CD14-positive monocyte (primary cell): ENCODE measurements around the gene BEST2. TPM values are rescaled to one million over a fixed set of nuclear protein-coding genes. Genes with fewer than 3 reads are reported as not detected.

ENCODE experiments used
- DNase-seq, 3 donors: peaks; one replicate each; pipeline ENCODE4 v3.0.0-alpha.2; 2011 to 2022
- H2AFZ ChIP-seq: 2 replicates; pipeline ENCODE4 v1.6.0; 2012; ENCODE audit warnings: mild to moderate bottlenecking, low read depth, low read length, inconsistent platforms; ENCODE audit not compliant: insufficient read depth, poor library complexity, severe bottlenecking
- H3K27ac ChIP-seq, 2 donors: 1 replicate in 1 of 2; 2 replicates in 1 of 2; pipeline ENCODE4 v1.5.1; 2012 to 2013; ENCODE audit warnings: low read length in 2 of 2, control low read depth in 1 of 2, inconsistent platforms in 1 of 2, low read depth in 1 of 2, mild to moderate bottlenecking in 1 of 2
- H3K27me3 ChIP-seq, 2 donors: one replicate each; pipeline versions ENCODE4 v1.6.0 to v1.6.1; 2011 to 2013; ENCODE audit warnings: low read length in 2 of 2; ENCODE audit not compliant: control insufficient read depth in 2 of 2, insufficient read depth in 2 of 2
- H3K36me3 ChIP-seq, 2 donors: replicated peaks in 1 of 2; 1 replicate in 1 of 2; 2 replicates in 1 of 2; pipeline versions ENCODE4 v1.5.1 to v1.6.1; 2012 to 2013; ENCODE audit warnings: low read length in 2 of 2, control low read depth in 1 of 2, inconsistent platforms in 1 of 2, mild to moderate bottlenecking in 1 of 2; ENCODE audit not compliant: insufficient read depth in 2 of 2, control insufficient read depth in 1 of 2
- H3K4me1 ChIP-seq, 2 donors: 1 replicate in 1 of 2; 2 replicates in 1 of 2; pipeline versions ENCODE4 v1.5.1 to v1.6.1; 2012 to 2013; ENCODE audit warnings: low read length in 2 of 2, control low read depth in 1 of 2, inconsistent platforms in 1 of 2, mild to moderate bottlenecking in 1 of 2, moderate library complexity in 1 of 2; ENCODE audit not compliant: insufficient read depth in 2 of 2, control insufficient read depth in 1 of 2
- H3K4me2 ChIP-seq: replicated peaks from 2 replicates; pipeline ENCODE3; 2012; ENCODE audit warnings: low read length, moderate library complexity, mild to moderate bottlenecking; ENCODE audit not compliant: poor library complexity, severe bottlenecking; ENCODE audit errors: extremely low read depth
- H3K4me3 ChIP-seq, 3 experiments: fragments of 200-600 bp in 1 of 3; sonication (generic) in 1 of 3; replicated peaks in 1 of 3; 1 replicate in 2 of 3; 2 replicates in 1 of 3; pipeline ENCODE4 v1.5.1; 2011 to 2013; ENCODE audit warnings: low read length in 3 of 3, mild to moderate bottlenecking in 3 of 3, control low read depth in 2 of 3, low read depth in 2 of 3, inconsistent platforms in 1 of 3, moderate library complexity in 1 of 3
- H3K79me2 ChIP-seq: 2 replicates; pipeline ENCODE4 v1.6.0; 2012; ENCODE audit warnings: mild to moderate bottlenecking, control low read depth, inconsistent platforms, low read length, moderate library complexity; ENCODE audit not compliant: insufficient read depth
- H3K9ac ChIP-seq: 2 replicates; pipeline ENCODE4 v1.6.0; 2017; ENCODE audit warnings: low read length, mild to moderate bottlenecking; ENCODE audit not compliant: insufficient read depth, poor library complexity, severe bottlenecking
- H3K9me3 ChIP-seq, 2 donors: replicated peaks in 1 of 2; 1 replicate in 1 of 2; 2 replicates in 1 of 2; pipeline versions ENCODE4 v1.5.1 to v1.6.1; 2012 to 2013; ENCODE audit warnings: low read length in 2 of 2, control low read depth in 1 of 2; ENCODE audit not compliant: control insufficient read depth in 1 of 2, insufficient read depth in 1 of 2
- H4K20me1 ChIP-seq: 2 replicates; pipeline ENCODE4 v1.6.0; 2012; ENCODE audit warnings: mild to moderate bottlenecking, low read length, control low read depth, moderate library complexity; ENCODE audit not compliant: insufficient read depth
- H3K27ac Mint-ChIP-seq, 7 donors: one replicate each; pipeline ENCODE4 v1.8.0; 2020; ENCODE audit warnings: mild to moderate bottlenecking in 7 of 7, mixed read lengths in 7 of 7, moderate library complexity in 6 of 7, inconsistent platforms in 2 of 7
- H3K27me3 Mint-ChIP-seq, 3 donors: one replicate each; pipeline ENCODE4 v1.8.0; 2021 to 2022; ENCODE audit warnings: low read depth in 3 of 3, mild to moderate bottlenecking in 3 of 3, mixed read lengths in 3 of 3, moderate library complexity in 3 of 3, inconsistent platforms in 1 of 3
- H3K36me3 Mint-ChIP-seq, 2 donors: one replicate each; pipeline ENCODE4 v1.8.0; 2020; ENCODE audit warnings: mixed read lengths in 2 of 2, inconsistent platforms in 1 of 2, mild to moderate bottlenecking in 1 of 2
- H3K4me1 Mint-ChIP-seq: one replicate; pipeline ENCODE4 v1.8.0; 2020; ENCODE audit warnings: mild to moderate bottlenecking, mixed read lengths
- H3K4me3 Mint-ChIP-seq, 2 donors: one replicate each; pipeline ENCODE4 v1.8.0; 2020; ENCODE audit warnings: mild to moderate bottlenecking in 2 of 2, mixed read lengths in 2 of 2, moderate library complexity in 1 of 2
- H3K9me3 Mint-ChIP-seq, 7 donors: one replicate each; pipeline ENCODE4 v1.8.0; 2020 to 2022; ENCODE audit warnings: mixed read lengths in 7 of 7, mild to moderate bottlenecking in 6 of 7, moderate library complexity in 6 of 7, inconsistent platforms in 2 of 7
- WGBS: methylation state at CpG from one replicate; pipeline ENCODE4 v1.1.5; 2013; ENCODE audit warnings: missing lambda C conversion rate; ENCODE audit not compliant: insufficient coverage; 5-methylcytosine and 5-hydroxymethylcytosine counted together
- intact Hi-C, 2 donors: fragments of 100-400 bp; cut with micrococcal nuclease; formaldehyde crosslinking; loops; one replicate each; pipeline versions ENCODE4 v1.15.0 to v1.15.1; 2023
- polyA plus RNA-seq, 3 donors: library from polyadenylated mRNA; depleted of rRNA in 1 of 3; unstranded in 2 of 3; stranded (reverse) in 1 of 3; fragments of 300-500 nt in 2 of 3; fragments of >200 nt in 1 of 3; fragmentation: Illumina TruSeq in 2 of 3; gene quantifications; 1 replicate in 2 of 3; 2 replicates in 1 of 3; pipeline ENCODE4 v1.2.3, GENCODE V29; 2012 to 2021
- small RNA-seq: library from RNA; depleted of rRNA; stranded (forward); fragments of <200 nt; gene quantifications from one replicate; pipeline ENCODE3, GENCODE V24; 2012; ENCODE audit warnings: low read depth; ENCODE audit not compliant: insufficient read length
- TF ChIP-seq, protein P1 (sequence below): fragments of 200-600 bp; IDR thresholded peaks from one replicate; pipeline ENCODE4 v1.8.0; 2022; ENCODE audit warnings: antibody characterized with exemption, mild to moderate bottlenecking

The BEST2 gene
- polyA plus RNA-seq, 3 donors, result not detected

DNA sequence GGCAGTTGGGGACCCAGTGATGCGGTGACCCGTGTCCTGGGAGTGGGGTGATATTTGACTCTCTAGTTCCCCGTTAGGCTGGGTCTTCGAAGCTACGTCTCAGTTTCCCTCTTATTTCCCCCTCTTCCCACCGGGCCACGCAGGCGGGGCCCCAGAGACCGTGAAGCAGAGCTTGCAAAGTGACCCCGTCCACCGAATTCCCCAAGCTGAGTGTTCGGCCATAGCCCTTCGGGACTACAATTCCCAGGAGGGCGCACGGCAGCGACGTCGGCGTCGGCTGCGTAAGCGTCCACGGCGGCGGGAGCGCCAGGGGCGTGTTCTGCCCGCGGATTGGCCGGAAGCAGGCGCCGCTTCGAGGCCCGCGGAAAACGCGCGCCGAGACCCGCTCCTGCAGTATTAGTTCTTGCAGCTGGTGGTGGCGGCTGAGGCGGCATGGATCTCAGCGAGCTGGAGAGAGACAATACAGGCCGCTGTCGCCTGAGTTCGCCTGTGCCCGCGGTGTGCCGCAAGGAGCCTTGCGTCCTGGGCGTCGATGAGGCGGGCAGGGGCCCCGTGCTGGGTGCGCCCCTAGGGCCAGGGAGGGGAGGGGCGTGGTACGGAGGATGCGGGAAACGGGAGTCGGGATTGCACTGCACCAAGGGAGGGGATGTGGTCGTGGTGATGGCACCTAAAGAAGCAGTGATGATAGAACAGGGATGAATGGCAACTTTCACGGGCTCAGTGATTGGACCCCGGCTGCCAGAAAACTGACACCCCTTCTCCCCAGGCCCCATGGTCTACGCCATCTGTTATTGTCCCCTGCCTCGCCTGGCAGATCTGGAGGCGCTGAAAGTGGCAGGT, 54.9 kb downstream of the BEST2 start, which contains the start of gene RNASEH2A:
Gene RNASEH2A, plus strand, starts transcription at position 343 of the 840 bp plus-strand sequence. Its CDS starts 90 bp downstream, at position 433.
- H3K9me3 ChIP-seq, result no peaks in the 10 kb centered on the region
- H3K4me1 ChIP-seq, result peaks cover 20 to 26% of the 10 kb centered on the region in 2 donors
- peak within 1 kb of the TSS; percentile 83 to 92 for H3K4me3 Mint-ChIP-seq
- H4K20me1 ChIP-seq, result no peaks in the 10 kb centered on the region
- H3K27ac ChIP-seq, result peak within 1 kb of the TSS; percentile 2 to 36
- TF ChIP-seq, protein P1, sequence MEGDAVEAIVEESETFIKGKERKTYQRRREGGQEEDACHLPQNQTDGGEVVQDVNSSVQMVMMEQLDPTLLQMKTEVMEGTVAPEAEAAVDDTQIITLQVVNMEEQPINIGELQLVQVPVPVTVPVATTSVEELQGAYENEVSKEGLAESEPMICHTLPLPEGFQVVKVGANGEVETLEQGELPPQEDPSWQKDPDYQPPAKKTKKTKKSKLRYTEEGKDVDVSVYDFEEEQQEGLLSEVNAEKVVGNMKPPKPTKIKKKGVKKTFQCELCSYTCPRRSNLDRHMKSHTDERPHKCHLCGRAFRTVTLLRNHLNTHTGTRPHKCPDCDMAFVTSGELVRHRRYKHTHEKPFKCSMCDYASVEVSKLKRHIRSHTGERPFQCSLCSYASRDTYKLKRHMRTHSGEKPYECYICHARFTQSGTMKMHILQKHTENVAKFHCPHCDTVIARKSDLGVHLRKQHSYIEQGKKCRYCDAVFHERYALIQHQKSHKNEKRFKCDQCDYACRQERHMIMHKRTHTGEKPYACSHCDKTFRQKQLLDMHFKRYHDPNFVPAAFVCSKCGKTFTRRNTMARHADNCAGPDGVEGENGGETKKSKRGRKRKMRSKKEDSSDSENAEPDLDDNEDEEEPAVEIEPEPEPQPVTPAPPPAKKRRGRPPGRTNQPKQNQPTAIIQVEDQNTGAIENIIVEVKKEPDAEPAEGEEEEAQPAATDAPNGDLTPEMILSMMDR, result no peak
- peaks cover 7% of the 10 kb centered on the region for H3K79me2 ChIP-seq
- DNase-seq, result peak; percentile 82 to 89 (median 86)
- no peaks in the 10 kb centered on the region for H3K36me3 ChIP-seq
- H3K36me3 Mint-ChIP-seq, result peaks cover 11 to 18% of the 10 kb centered on the region in 2 donors
- peaks cover 4 to 18% of the 10 kb centered on the region in 2 donors for H3K27me3 ChIP-seq
- H2AFZ ChIP-seq, result peak within 1 kb of the TSS; percentile 98
- peak within 1 kb of the TSS; percentile 61 to 77 (median 63) for H3K4me3 ChIP-seq
- intact Hi-C loops, result loop anchor here in 1 of 2 donors (5.0 kb wide), 1 partner anchor 36 kb away; no protein-coding TSS in a partner anchor
- H3K9ac ChIP-seq, result peak within 1 kb of the TSS; percentile 63
- peaks cover 23% of the 10 kb centered on the region for H3K4me1 Mint-ChIP-seq
- peak within 1 kb of the TSS; percentile 86 for H3K4me2 ChIP-seq
- H3K27ac Mint-ChIP-seq, result peak within 1 kb of the TSS; percentile 69 to 90 (median 79)
- WGBS, result 1% methylated on average over 50 of the region's 66 CpGs
- peaks cover 10 to 18% (median 14%) of the 10 kb centered on the region in 3 donors for H3K27me3 Mint-ChIP-seq
- peaks cover 0 to 4% (median 0%) of the 10 kb centered on the region in 7 donors for H3K9me3 Mint-ChIP-seq

Small RNA genes within 50 kb of the gene (small RNA-seq; reads per million reads assigned to genes)
- gene MIR5684 (not detected), gene SNORD41 (17.5 reads per million, percentile 85 among the genes with 10 or more reads in this experiment)

Other genes starting within 250 kb of the BEST2 start
- 1 to 10 TPM; 1.0 to 8.4 (median 8.4) TPM for gene ZNF564, start 200.3 kb upstream of the BEST2 start, polyA plus RNA-seq
- 1 to 10 TPM; 2.3 to 4.2 (median 2.7) TPM for gene ZNF490, start 141.0 kb upstream of the BEST2 start, polyA plus RNA-seq
- gene ZNF791, start 140.9 kb upstream of the BEST2 start, polyA plus RNA-seq, result 1 to 10 TPM; 5.2 to 8.2 (median 5.9) TPM
- 100 to 1,000 TPM; 218 to 305 (median 295) TPM for gene MAN2B1, start 85.0 kb upstream of the BEST2 start, polyA plus RNA-seq
- gene WDR83, start 85.0 kb upstream of the BEST2 start, polyA plus RNA-seq, result 1 to 10 TPM; 7.9 to 9.9 (median 8.5) TPM
- gene DHPS, start 69.9 kb upstream of the BEST2 start, polyA plus RNA-seq, result 100 to 1,000 TPM in 1 of 3 donors, 10 to 100 TPM in 2; 51.0 to 130 (median 53.4) TPM
- gene GNG14, start 63.8 kb upstream of the BEST2 start, polyA plus RNA-seq, result not detected
- 1 to 10 TPM; 4.4 to 7.2 (median 5.1) TPM for gene FBXW9, start 55.2 kb upstream of the BEST2 start, polyA plus RNA-seq
- 10 to 100 TPM in 1 of 3 donors, under 1 TPM in 2; 0.28 to 45.2 (median 0.52) TPM for gene TNPO2, start 27.9 kb upstream of the BEST2 start, polyA plus RNA-seq
- gene TRIR, start 17.1 kb upstream of the BEST2 start, polyA plus RNA-seq, result 100 to 1,000 TPM; 152 to 187 (median 175) TPM
- gene GET3, start 14.3 kb upstream of the BEST2 start, polyA plus RNA-seq, result 100 to 1,000 TPM in 2 of 3 donors, 10 to 100 TPM in 1; 97.5 to 122 (median 108) TPM
- gene HOOK2, start 23.8 kb downstream of the BEST2 start, polyA plus RNA-seq, result 10 to 100 TPM in 1 of 3 donors, 1 to 10 TPM in 1, under 1 TPM in 1; 0.55 to 28.6 (median 1.1) TPM
- 1,000 to 10,000 TPM; 1,279 to 3,167 (median 1,468) TPM for gene JUNB, start 39.7 kb downstream of the BEST2 start, polyA plus RNA-seq
- 10 to 100 TPM; 40.0 to 71.5 (median 46.7) TPM for gene PRDX2, start 50.0 kb downstream of the BEST2 start, polyA plus RNA-seq
- 1 to 10 TPM in 1 of 3 donors, not detected in 2; 4.0 TPM for gene THSD8, start 50.3 kb downstream of the BEST2 start, polyA plus RNA-seq
- gene RNASEH2A, start 54.8 kb downstream of the BEST2 start, polyA plus RNA-seq, result 10 to 100 TPM in 2 of 3 donors, 1 to 10 TPM in 1; 8.7 to 21.5 (median 15.2) TPM
- not detected for gene RTBDN, start 82.8 kb downstream of the BEST2 start, polyA plus RNA-seq
- 1 to 10 TPM in 2 of 3 donors, under 1 TPM in 1; 0.28 to 3.6 (median 1.1) TPM for gene MAST1, start 86.7 kb downstream of the BEST2 start, polyA plus RNA-seq
- 10 to 100 TPM; 38.8 to 91.6 (median 44.8) TPM for gene DNASE2, start 129.7 kb downstream of the BEST2 start, polyA plus RNA-seq
- under 1 TPM; 0.24 to 0.45 (median 0.28) TPM for gene KLF1, start 135.4 kb downstream of the BEST2 start, polyA plus RNA-seq
- gene GCDH, start 139.4 kb downstream of the BEST2 start, polyA plus RNA-seq, result 10 to 100 TPM in 1 of 3 donors, 1 to 10 TPM in 2; 7.3 to 30.5 (median 9.6) TPM
- gene SYCE2, start 167.5 kb downstream of the BEST2 start, polyA plus RNA-seq, result under 1 TPM in 1 of 3 donors, not detected in 2; 0.35 TPM
- gene FARSA, start 181.9 kb downstream of the BEST2 start, polyA plus RNA-seq, result 10 to 100 TPM; 29.0 to 49.2 (median 47.9) TPM
- 100 to 1,000 TPM; 109 to 441 (median 133) TPM for gene CALR, start 186.8 kb downstream of the BEST2 start, polyA plus RNA-seq
- gene RAD23A, start 194.1 kb downstream of the BEST2 start, polyA plus RNA-seq, result 10 to 100 TPM; 45.5 to 88.0 (median 55.3) TPM
- gene GADD45GIP1, start 205.4 kb downstream of the BEST2 start, polyA plus RNA-seq, result 10 to 100 TPM in 2 of 3 donors, 1 to 10 TPM in 1; 8.3 to 42.4 (median 31.6) TPM
- not detected for gene DAND5, start 217.8 kb downstream of the BEST2 start, polyA plus RNA-seq
- gene NFIX, start 243.7 kb downstream of the BEST2 start, polyA plus RNA-seq, result 1 to 10 TPM in 1 of 3 donors, under 1 TPM in 2; 0.25 to 3.7 (median 0.90) TPM